B cell (primary cell): ENCODE measurements around the gene ZNF687. TPM values are rescaled to one million over a fixed set of nuclear protein-coding genes. Genes with fewer than 3 reads are reported as not detected.

ENCODE experiments used
- ATAC-seq: fragments of 200-7000 bp; cut with Tn5 transposase; one replicate; pipeline ENCODE4 v1.10.0; 2021; ENCODE audit warnings: low read depth, mild to moderate bottlenecking, moderate number of reproducible peaks, moderate library complexity
- CTCF ChIA-PET: fragments of 350-600 bp; sonication (Branson Sonifier 250); formaldehyde crosslinking; loops from one replicate; lab custom pipeline; 2021; ENCODE audit warnings: antibody characterized with exemption, inconsistent platforms; lab: Charles Lee
- POLR2A ChIA-PET: fragments of 350-600 bp; sonication (Branson Sonifier 250); formaldehyde crosslinking; loops from one replicate; lab custom pipeline; 2021; ENCODE audit warnings: antibody characterized with exemption; lab: Charles Lee
- DNase-seq: peaks from one replicate; pipeline ENCODE4 v3.0.0; 2013
- H2AFZ ChIP-seq: 2 replicates; pipeline ENCODE4 v1.6.1; 2012; ENCODE audit warnings: mild to moderate bottlenecking, low read depth, low read length; ENCODE audit not compliant: insufficient read depth, poor library complexity, severe bottlenecking
- H3K27ac ChIP-seq, 2 donors: 1 replicate in 1 of 2; 2 replicates in 1 of 2; pipeline ENCODE4 v1.5.1; 2012 to 2013; ENCODE audit warnings: low read length in 2 of 2, mild to moderate bottlenecking in 2 of 2, moderate library complexity in 1 of 2
- H3K27me3 ChIP-seq, 4 experiments: fragments of 200-600 bp in 1 of 4; sonication (generic) in 1 of 4; replicated peaks in 1 of 4; 1 replicate in 2 of 4; 2 replicates in 2 of 4; pipeline versions ENCODE4 v1.6.1 to v1.7.0; 2013 to 2016; ENCODE audit warnings: low read length in 3 of 4, mild to moderate bottlenecking in 2 of 4, mixed read lengths in 1 of 4, moderate library complexity in 1 of 4; ENCODE audit not compliant: insufficient read depth in 4 of 4, control insufficient read depth in 3 of 4; ENCODE audit errors: control extremely low read depth in 1 of 4
- H3K36me3 ChIP-seq, 2 experiments: replicated peaks in 1 of 2; 1 replicate in 1 of 2; 2 replicates in 1 of 2; pipeline versions ENCODE4 v1.6.1 to v1.7.1; 2013; ENCODE audit warnings: low read length in 1 of 2; ENCODE audit not compliant: insufficient read depth in 2 of 2, control insufficient read depth in 1 of 2; ENCODE audit errors: control extremely low read depth in 1 of 2, extremely low read depth in 1 of 2
- H3K4me1 ChIP-seq, 2 donors: fragments of 200-600 bp in 1 of 2; sonication (generic) in 1 of 2; 1 replicate in 1 of 2; 2 replicates in 1 of 2; pipeline versions ENCODE4 v1.5.1 to v1.6.1; 2013 to 2017; ENCODE audit warnings: low read length in 2 of 2; ENCODE audit not compliant: control insufficient read depth in 2 of 2, insufficient read depth in 2 of 2
- H3K4me2 ChIP-seq: replicated peaks from 2 replicates; pipeline ENCODE3; 2012; ENCODE audit warnings: mild to moderate bottlenecking, low read depth, low read length; ENCODE audit not compliant: poor library complexity, severe bottlenecking
- H3K4me3 ChIP-seq, 5 experiments: fragments of 200-600 bp in 1 of 5; sonication (generic) in 1 of 5; 1 replicate in 3 of 5; 2 replicates in 2 of 5; pipeline versions ENCODE4 v1.5.1 to v1.7.0; 2011 to 2016; ENCODE audit warnings: low read length in 4 of 5, mild to moderate bottlenecking in 4 of 5, low read depth in 2 of 5, control low read depth in 1 of 5, moderate library complexity in 1 of 5; ENCODE audit not compliant: insufficient read depth in 1 of 5; ENCODE audit errors: control extremely low read depth in 1 of 5, extremely low read depth in 1 of 5
- H3K79me2 ChIP-seq: fragments of 200-600 bp; sonication (generic); one replicate; pipeline ENCODE4 v1.6.0; 2016; ENCODE audit warnings: low read length; ENCODE audit not compliant: control insufficient read depth, insufficient read depth
- H3K9ac ChIP-seq: fragments of 200-600 bp; sonication (generic); 2 replicates; pipeline ENCODE4 v1.6.1; 2017; ENCODE audit warnings: mild to moderate bottlenecking, low read length, moderate library complexity
- H3K9me3 ChIP-seq, 3 donors: one replicate each; pipeline versions ENCODE4 v1.6.1 to v1.7.1; 2013; ENCODE audit warnings: low read length in 2 of 3; ENCODE audit not compliant: control insufficient read depth in 2 of 3, insufficient read depth in 1 of 3; ENCODE audit errors: control extremely low read depth in 1 of 3
- H4K20me1 ChIP-seq: 2 replicates; pipeline ENCODE4 v1.6.0; 2012; ENCODE audit warnings: mild to moderate bottlenecking, low read length; ENCODE audit not compliant: insufficient read depth, control insufficient read depth, poor library complexity, severe bottlenecking
- H3K27ac Mint-ChIP-seq: one replicate; pipeline ENCODE4 v1.8.0; 2021; ENCODE audit warnings: mixed read lengths
- H3K27me3 Mint-ChIP-seq: one replicate; pipeline ENCODE4 v1.8.0; 2021; ENCODE audit warnings: mixed read lengths
- H3K4me1 Mint-ChIP-seq: one replicate; pipeline ENCODE4 v1.8.0; 2021; ENCODE audit warnings: mixed read lengths
- H3K4me3 Mint-ChIP-seq: one replicate; pipeline ENCODE4 v1.8.0; 2021; ENCODE audit warnings: mixed read lengths
- H3K9me3 Mint-ChIP-seq: one replicate; pipeline ENCODE4 v1.8.0; 2022; ENCODE audit warnings: mixed read lengths; ENCODE audit not compliant: insufficient read depth
- EZH2 ChIP-seq: IDR thresholded peaks from 2 replicates; pipeline ENCODE4 v1.6.1; 2012; ENCODE audit warnings: borderline replicate concordance, low read depth, mild to moderate bottlenecking, moderate library complexity, low read length; ENCODE audit not compliant: insufficient read depth, poor library complexity, severe bottlenecking
- WGBS: methylation state at CpG from one replicate; pipeline ENCODE4 v1.1.5; 2013; ENCODE audit warnings: missing lambda C conversion rate; ENCODE audit not compliant: insufficient coverage; 5-methylcytosine and 5-hydroxymethylcytosine counted together
- intact Hi-C: fragments of 100-400 bp; cut with micrococcal nuclease; formaldehyde crosslinking; loops from one replicate; pipeline ENCODE4 v1.10.0; 2022
- polyA plus RNA-seq: library from polyadenylated mRNA; depleted of rRNA; stranded (reverse); fragments of >200 nt; gene quantifications from 2 replicates; pipeline ENCODE4 v1.2.3, GENCODE V29; 2012
- total RNA-seq, 2 donors: library from RNA; stranded (reverse); fragments of 120-200 nt in 1 of 2; gene quantifications; 1 replicate in 1 of 2; 2 replicates in 1 of 2; pipeline versions ENCODE4 v1.2.3 to v1.2.4, GENCODE V29; 2013 to 2022
- TF ChIP-seq, protein P1 (sequence below): fragments of 200-600 bp; IDR thresholded peaks from one replicate; pipeline ENCODE4 v1.8.0; 2022; ENCODE audit warnings: antibody characterized with exemption, mild to moderate bottlenecking

The ZNF687 gene
- total and polyA plus RNA-seq, 2 donors (not counting 1 experiment from before 2014, with no cell fraction given): 29.1 to 49.6 TPM

DNA sequence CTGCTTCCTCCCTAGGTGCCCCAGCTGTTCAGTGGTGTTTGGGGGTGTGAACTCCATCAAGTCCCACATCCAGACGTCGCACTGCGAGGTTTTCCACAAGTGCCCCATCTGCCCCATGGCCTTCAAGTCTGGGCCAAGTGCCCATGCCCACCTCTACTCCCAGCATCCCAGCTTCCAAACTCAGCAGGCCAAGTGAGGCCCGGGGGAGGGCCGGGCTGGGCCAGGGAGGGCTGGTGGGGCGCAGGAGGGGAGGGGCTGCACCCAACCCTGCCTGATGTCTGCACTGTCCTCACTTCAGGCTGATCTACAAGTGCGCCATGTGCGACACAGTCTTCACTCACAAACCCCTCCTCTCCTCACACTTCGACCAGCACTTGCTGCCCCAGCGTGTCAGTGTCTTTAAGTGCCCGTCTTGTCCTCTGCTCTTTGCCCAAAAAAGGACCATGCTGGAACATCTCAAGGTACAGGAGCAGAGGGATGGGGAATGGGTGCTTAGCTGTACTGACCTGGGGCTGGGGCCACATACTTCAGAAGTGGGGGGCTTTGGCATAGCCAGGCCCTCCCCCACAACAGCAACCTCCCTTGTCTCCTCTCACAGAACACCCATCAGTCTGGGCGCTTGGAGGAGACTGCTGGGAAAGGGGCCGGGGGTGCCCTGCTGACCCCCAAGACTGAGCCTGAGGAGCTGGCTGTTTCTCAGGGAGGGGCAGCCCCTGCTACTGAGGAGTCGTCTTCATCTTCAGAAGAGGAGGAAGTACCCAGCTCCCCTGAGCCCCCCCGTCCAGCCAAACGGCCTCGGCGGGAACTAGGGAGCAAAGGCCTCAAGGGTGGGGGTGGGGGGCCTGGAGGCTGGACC lies 7.2 kb downstream of the ZNF687 start:
- Histone ChIP-seq H3K79me2 (peaks cover 50% of the 10 kb centered on the region), H3K4me3 (no peak overlapping the region), H3K27me3 (no peaks in the 10 kb centered on the region), H3K36me3 (peaks cover 1 to 85% of the 10 kb centered on the region in 2 experiments), H3K9ac (no peak overlapping the region), H3K4me2 (no peak overlapping the region), H4K20me1 (peaks cover 67% of the 10 kb centered on the region), H3K4me1 (peaks cover 0 to 6% of the 10 kb centered on the region in 2 donors), H2AFZ (no peak overlapping the region), H3K9me3 (no peaks in the 10 kb centered on the region), H3K27ac (no peak overlapping the region)
- no peak overlapping the region for H3K4me3 Mint-ChIP-seq
- intact Hi-C loops: no loop called here
- H3K27ac Mint-ChIP-seq: peak overlapping the region; percentile 53
- ChIA-PET POLR2A (no interaction called here), CTCF (no interaction called here)
- peaks cover 28% of the 10 kb centered on the region for H3K4me1 Mint-ChIP-seq
- 79% methylated on average over 8 of the region's 18 CpGs for WGBS
- no peak for ATAC-seq
- H3K27me3 Mint-ChIP-seq: no peaks in the 10 kb centered on the region
- DNase-seq: no peak
- no peak for TF ChIP-seq EZH2
- TF ChIP-seq, protein P1, sequence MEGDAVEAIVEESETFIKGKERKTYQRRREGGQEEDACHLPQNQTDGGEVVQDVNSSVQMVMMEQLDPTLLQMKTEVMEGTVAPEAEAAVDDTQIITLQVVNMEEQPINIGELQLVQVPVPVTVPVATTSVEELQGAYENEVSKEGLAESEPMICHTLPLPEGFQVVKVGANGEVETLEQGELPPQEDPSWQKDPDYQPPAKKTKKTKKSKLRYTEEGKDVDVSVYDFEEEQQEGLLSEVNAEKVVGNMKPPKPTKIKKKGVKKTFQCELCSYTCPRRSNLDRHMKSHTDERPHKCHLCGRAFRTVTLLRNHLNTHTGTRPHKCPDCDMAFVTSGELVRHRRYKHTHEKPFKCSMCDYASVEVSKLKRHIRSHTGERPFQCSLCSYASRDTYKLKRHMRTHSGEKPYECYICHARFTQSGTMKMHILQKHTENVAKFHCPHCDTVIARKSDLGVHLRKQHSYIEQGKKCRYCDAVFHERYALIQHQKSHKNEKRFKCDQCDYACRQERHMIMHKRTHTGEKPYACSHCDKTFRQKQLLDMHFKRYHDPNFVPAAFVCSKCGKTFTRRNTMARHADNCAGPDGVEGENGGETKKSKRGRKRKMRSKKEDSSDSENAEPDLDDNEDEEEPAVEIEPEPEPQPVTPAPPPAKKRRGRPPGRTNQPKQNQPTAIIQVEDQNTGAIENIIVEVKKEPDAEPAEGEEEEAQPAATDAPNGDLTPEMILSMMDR: no peak
- no peaks in the 10 kb centered on the region for H3K9me3 Mint-ChIP-seq
